ENCODE data around the gene FTCDNL1.

FTCDNL1 gene

GRCh38 chr2:199743415-199744120, 107.4 kb downstream of the FTCDNL1 start:
- no peak for DNase-seq (ENCODE audit: low read depth in 1 of 2, low spot score in 1 of 2)

- no peak for DNase-seq (ENCODE audit: low read depth in 1 of 2, low spot score in 1 of 2)
These were observed 108.1 kb downstream of the FTCDNL1 start for GRCh38 chr2:199742884-199743283.

GRCh38 chr2:199740111-199740428, 110.9 kb downstream of the FTCDNL1 start:
- no peak for DNase-seq (ENCODE audit: low read depth in 1 of 2, low spot score in 1 of 2)

- DNase-seq (ENCODE audit: low read depth in 1 of 2, low spot score in 1 of 2), result peak; percentile 37 to 59
These were observed 111.4 kb downstream of the FTCDNL1 start for GRCh38 chr2:199739413-199740110.

- DNase-seq (ENCODE audit: low read depth in 1 of 2, low spot score in 1 of 2), result no peak
These were observed 112.1 kb downstream of the FTCDNL1 start for GRCh38 chr2:199738727-199739412.

GRCh38 chr2:199734651-199735050, 116.3 kb downstream of the FTCDNL1 start:
- DNase-seq (ENCODE audit: low read depth in 1 of 2, low spot score in 1 of 2), result no peak

- DNase-seq (ENCODE audit: low read depth in 1 of 2, low spot score in 1 of 2), result no peak
These were observed 117.0 kb downstream of the FTCDNL1 start for GRCh38 chr2:199734011-199734410.

- no peak for DNase-seq (ENCODE audit: low read depth in 1 of 2, low spot score in 1 of 2)
These were observed 123.2 kb downstream of the FTCDNL1 start for GRCh38 chr2:199727801-199728200.

- no peak for DNase-seq (ENCODE audit: low read depth in 1 of 2, low spot score in 1 of 2)
These were observed 123.7 kb downstream of the FTCDNL1 start for GRCh38 chr2:199727306-199727705.

- DNase-seq (ENCODE audit: low read depth in 1 of 2, low spot score in 1 of 2), result no peak
These were observed 132.9 kb downstream of the FTCDNL1 start for GRCh38 chr2:199718074-199718473.

- no peak for DNase-seq (ENCODE audit: low read depth in 1 of 2, low spot score in 1 of 2)
These were observed 133.4 kb downstream of the FTCDNL1 start for GRCh38 chr2:199717587-199717907.

- no peak for DNase-seq (ENCODE audit: low read depth in 1 of 2, low spot score in 1 of 2)
These were observed 134.0 kb downstream of the FTCDNL1 start for GRCh38 chr2:199716807-199717586.

GRCh38 chr2:199713746-199714145, 137.2 kb downstream of the FTCDNL1 start:
- no peak for DNase-seq (ENCODE audit: low read depth in 1 of 2, low spot score in 1 of 2)

GRCh38 chr2:199710551-199710950, 140.4 kb downstream of the FTCDNL1 start:
- DNase-seq (ENCODE audit: low read depth in 1 of 2, low spot score in 1 of 2), result no peak

Data from activated CD4-positive, alpha-beta T cell treated with anti-CD3 and anti-CD28 coated beads, Interleukin-2, amount 50 U/mL, for 24 hours (primary cell).